Heart left ventricle (tissue), 16 donors: Measurements from ENCODE around the gene CCT8L2. TPM values are rescaled to one million over a fixed set of nuclear protein-coding genes. Genes with fewer than 3 reads are reported as not detected.
"Not testable (repeated sequence)": the region's sequence is repeated elsewhere in the genome, so short reads cannot be mapped to it uniquely, and the experiment has no call there.

Source experiments
- ATAC-seq, 4 donors: fragments of 200-7000 bp; cut with Tn5 transposase; one replicate each; pipeline ENCODE4 v1.9.1; 2020 to 2022; ENCODE audit warnings: moderate library complexity in 4 of 4, mild to moderate bottlenecking in 3 of 4, moderate number of reproducible peaks in 1 of 4
- DNase-seq, 5 donors: peaks; one replicate each; pipeline ENCODE4 v3.0.0-alpha.2; 2020
- H3K27ac ChIP-seq, 12 donors: fragments of 200-600 bp; sonication (generic) in 4 of 12; one replicate each; pipeline versions ENCODE4 v1.5.0 to v1.8.0; 2016 to 2022; ENCODE audit warnings: mild to moderate bottlenecking in 2 of 12
- H3K27me3 ChIP-seq, 9 donors: fragments of 200-600 bp; sonication (generic) in 2 of 9; one replicate each; pipeline versions ENCODE4 v1.5.1 to v1.8.0; 2016 to 2022; ENCODE audit warnings: mild to moderate bottlenecking in 3 of 9
- H3K36me3 ChIP-seq, 9 donors: fragments of 200-600 bp; sonication (generic) in 2 of 9; one replicate each; pipeline versions ENCODE4 v1.5.0 to v1.8.0; 2018 to 2022; ENCODE audit warnings: mild to moderate bottlenecking in 2 of 9
- H3K4me1 ChIP-seq, 12 donors: fragments of 200-600 bp; sonication (generic) in 4 of 12; one replicate each; pipeline versions ENCODE4 v1.5.0 to v1.8.0; 2016 to 2022; ENCODE audit warnings: mild to moderate bottlenecking in 3 of 12
- H3K4me3 ChIP-seq, 12 donors: fragments of 200-600 bp; sonication (generic) in 4 of 12; one replicate each; pipeline versions ENCODE4 v1.5.0 to v1.8.0; 2017 to 2022; ENCODE audit warnings: mild to moderate bottlenecking in 9 of 12, moderate library complexity in 4 of 12
- H3K9me3 ChIP-seq, 12 donors: fragments of 200-600 bp; sonication (generic) in 4 of 12; one replicate each; pipeline versions ENCODE4 v1.5.0 to v1.8.0; 2016 to 2022; ENCODE audit warnings: mild to moderate bottlenecking in 1 of 12
- CTCF ChIP-seq, 12 donors: fragments of 200-600 bp; sonication (generic) in 4 of 12; IDR thresholded peaks; one replicate each; pipeline versions ENCODE4 v1.5.0 to v1.8.0; 2018 to 2022; ENCODE audit warnings: antibody characterized with exemption in 12 of 12, mild to moderate bottlenecking in 5 of 12
- POLR2A ChIP-seq, 2 donors: fragments of 450-650 bp; IDR thresholded peaks; one replicate each; pipeline ENCODE4 v1.6.1; 2017; ENCODE audit warnings: antibody characterized with exemption in 2 of 2, mild to moderate bottlenecking in 2 of 2, moderate library complexity in 2 of 2
- WGBS, 4 donors: extraction: QIAGEN DNeasy Blood & Tissue Kit in 2 of 4; methylation state at CpG; one replicate each; pipeline versions ENCODE4 v1.1.5 to v1.1.7; 2013 to 2018; 5-methylcytosine and 5-hydroxymethylcytosine counted together
- intact Hi-C, 10 donors: fragments of 100-400 bp; cut with DNase I; formaldehyde crosslinking; loops; one replicate each; pipeline versions ENCODE4 v1.11.1 to v1.14.2; 2022
- polyA plus RNA-seq, 2 donors: library from polyadenylated mRNA; stranded (reverse); fragments of 200-250 nt; gene quantifications; one replicate each; pipeline ENCODE4 v1.2.3, GENCODE V29; 2013
- total RNA-seq, 9 donors: library from RNA; depleted of rRNA in 2 of 9; stranded (reverse); fragments of >200 nt in 2 of 9; fragmentation: NEBNext Ultra II Directional in 3 of 9; extraction: Animal tissue kit (Norgen Biotek cat#: 25700) in 3 of 9; gene quantifications; one replicate each; pipeline versions ENCODE4 v1.1.0 to v1.2.4, GENCODE V29; 2016 to 2023
- donor health status: ischemic (EF 13 %, LVEDD 7.1; RV severe dilation, severe dysfunction).
- donor health status: healthy with polysubstance abuse.
- donor health status: DM: no; HTN: yes; CAD: no.
- donor health status: DM: no; HTN: no; CAD: no.
- donor health status: ischemic (EF 25% LVEDD 6.9; RV normal size, moderate dysfunction).
- donor health status: ischemic (EF 25% LVEDD 5.7; RV mildly dilated, moderate dysfunction).
- donor health status: healthy.
- donor health status: DM: yes; HTN: yes; CAD: no.
- donor health status: ischemic (EF 35%, LVEDD 5.7; RV mildly dilated, moderate dysfunction).
- donor health status: nonischemic (EF 11% LVEDD 7.7; RV severe dilation, severe dysfunction).
- donor health status: DM: yes; HTN: yes; CAD: no.
- donor health status: PGD.
- donor health status: ischemic (EF 29% LVEDD 5.4; RV normal size, mild dysfunction).
- donor health status: nonischemic (EF 23%, LVEDD 6.1; RV moderate dilation, normal function).

Gene CCT8L2
- total and polyA plus RNA-seq, 11 donors: not detected

- peak in 1 of 4 donors; percentile 51 for ATAC-seq
- Histone ChIP-seq H3K27me3 (peaks cover 5 to 52% (median 25%) of the 10 kb centered on the region in 9 donors), H3K36me3 (no peaks in the 10 kb centered on the region), H3K4me3 (peak overlapping the region in 9 of 12 donors; percentile 27 to 50 (median 43)), H3K9me3 (no peaks in the 10 kb centered on the region), H3K4me1 (peaks cover 0 to 10% (median 0%) of the 10 kb centered on the region in 12 donors), H3K27ac (no peak overlapping the region)
- WGBS, 4 donors: 2 to 5% (median 2%) methylated on average over 60 to 77 of the region's 77 CpGs
- TF ChIP-seq CTCF (IDR thresholded peaks at IDR 0.05) (no peak), POLR2A (IDR thresholded peaks at IDR 0.05) (no peak)
- intact Hi-C loops: no loop called here
- DNase-seq: no peak
These were observed 17.1 kb upstream of the CCT8L2 start for GRCh38 chr22:16609548-16610261.

- ATAC-seq: peak in 2 of 4 donors; percentile 24 to 26
- 3 to 12% (median 8%) methylated on average over 21 to 22 of the region's 22 CpGs for WGBS, 4 donors
- no peak for DNase-seq
These were observed 16.3 kb upstream of the CCT8L2 start for GRCh38 chr22:16608931-16609330.

GRCh38 chr22:16604257-16604998, 11.8 kb upstream of the CCT8L2 start:
- intact Hi-C loops, DNase-seq, H3K36me3 ChIP-seq, H3K4me3 ChIP-seq, ATAC-seq, H3K9me3 ChIP-seq, H3K27ac ChIP-seq: not testable (repeated sequence)
- 40 to 56% (median 47%) methylated on average over 8 of the region's 8 CpGs for WGBS, 4 donors
- Histone ChIP-seq H3K27me3 (peaks cover 2 to 75% (median 45%) of the 10 kb centered on the region in 9 donors), H3K4me1 (peaks cover 0 to 17% (median 0%) of the 10 kb centered on the region in 12 donors)

More at GRCh38 chr22:16608931-16609330, 16.3 kb upstream of the CCT8L2 start:
- intact Hi-C loops: no loop called here
- H3K4me3 ChIP-seq: peak overlapping the region in 8 of 12 donors; percentile 32 to 50 (median 44)
- H3K9me3 ChIP-seq: no peaks in the 10 kb centered on the region
- no peaks in the 10 kb centered on the region for H3K36me3 ChIP-seq
- peaks cover 0 to 10% (median 0%) of the 10 kb centered on the region in 12 donors for H3K4me1 ChIP-seq
- peaks cover 5 to 59% (median 29%) of the 10 kb centered on the region in 9 donors for H3K27me3 ChIP-seq
- TF ChIP-seq POLR2A (IDR thresholded peaks at IDR 0.05) (no peak), CTCF (IDR thresholded peaks at IDR 0.05) (no peak)
- no peak overlapping the region for H3K27ac ChIP-seq

GRCh38 chr22:16603770-16604242, 11.2 kb upstream of the CCT8L2 start:
- DNase-seq, H3K9me3 ChIP-seq, H3K27ac ChIP-seq, ATAC-seq, intact Hi-C loops, H3K36me3 ChIP-seq: not testable (repeated sequence)
- Histone ChIP-seq H3K27me3 (peaks cover 0 to 74% (median 39%) of the 10 kb centered on the region in 9 donors), H3K4me1 (peaks cover 0 to 15% (median 0%) of the 10 kb centered on the region in 12 donors), H3K4me3 (peak overlapping the region in 2 of 12 donors; percentile 26 to 60)
- 9 to 32% (median 17%) methylated on average over 9 of the region's 9 CpGs for WGBS, 4 donors

GRCh38 chr22:16603448-16603768, 10.8 kb upstream of the CCT8L2 start:
- intact Hi-C loops: no loop called here
- ATAC-seq (no peak), DNase-seq (no peak)
- peaks cover 0 to 74% (median 35%) of the 10 kb centered on the region in 9 donors for H3K27me3 ChIP-seq
- H3K4me1 ChIP-seq: peaks cover 0 to 15% (median 0%) of the 10 kb centered on the region in 12 donors
- TF ChIP-seq POLR2A (IDR thresholded peaks at IDR 0.05) (no peak), CTCF (IDR thresholded peaks at IDR 0.05) (no peak)
- peak overlapping the region in 7 of 12 donors; percentile 43 to 64 (median 60) for H3K4me3 ChIP-seq
- no peak overlapping the region for H3K27ac ChIP-seq
- WGBS, 4 donors: 7 to 19% (median 13%) methylated on average over 6 of the region's 6 CpGs
- H3K36me3 ChIP-seq: no peaks in the 10 kb centered on the region
- no peaks in the 10 kb centered on the region for H3K9me3 ChIP-seq

GRCh38 chr22:16602728-16603447, 10.3 kb upstream of the CCT8L2 start:
- WGBS, 4 donors: 3 to 4% (median 3%) methylated on average over 32 to 33 of the region's 33 CpGs
- Histone ChIP-seq H3K27me3 (peaks cover 0 to 71% (median 34%) of the 10 kb centered on the region in 9 donors), H3K4me3 (peak overlapping the region in 11 of 12 donors; percentile 8 to 64 (median 49)), H3K4me1 (peaks cover 0 to 15% (median 0%) of the 10 kb centered on the region in 12 donors), H3K27ac (peak overlapping the region in 2 of 12 donors; percentile 17)
- intact Hi-C loops, H3K36me3 ChIP-seq, ATAC-seq, DNase-seq, H3K9me3 ChIP-seq: not testable (repeated sequence)

GRCh38 chr22:16602224-16602727, 9.7 kb upstream of the CCT8L2 start:
- Histone ChIP-seq H3K4me1 (peaks cover 0 to 15% (median 0%) of the 10 kb centered on the region in 12 donors), H3K27me3 (peaks cover 0 to 72% (median 36%) of the 10 kb centered on the region in 9 donors), H3K4me3 (peak overlapping the region in 11 of 12 donors; percentile 8 to 64 (median 50)), H3K27ac (peak overlapping the region in 8 of 12 donors; percentile 17 to 88 (median 72))
- H3K36me3 ChIP-seq, intact Hi-C loops, H3K9me3 ChIP-seq, DNase-seq, ATAC-seq: not testable (repeated sequence)
- WGBS, 4 donors: 1 to 3% (median 2%) methylated on average over 50 to 70 of the region's 70 CpGs
